ENCODE measurements around the gene KCNQ2. TPM values are rescaled to one million over a fixed set of nuclear protein-coding genes. Genes with fewer than 3 reads are reported as not detected.
"Not testable (repeated sequence)": the region's sequence is repeated elsewhere in the genome, so short reads cannot be mapped to it uniquely, and the experiment has no call there.

The KCNQ2 gene
- total and polyA plus RNA-seq, 10 of the 15 experiments (the other 5 are each of a cell fraction or from before 2014, with no cell fraction given), result 0.06 to 0.49 (median 0.26) TPM; not detected in 7

DNA sequence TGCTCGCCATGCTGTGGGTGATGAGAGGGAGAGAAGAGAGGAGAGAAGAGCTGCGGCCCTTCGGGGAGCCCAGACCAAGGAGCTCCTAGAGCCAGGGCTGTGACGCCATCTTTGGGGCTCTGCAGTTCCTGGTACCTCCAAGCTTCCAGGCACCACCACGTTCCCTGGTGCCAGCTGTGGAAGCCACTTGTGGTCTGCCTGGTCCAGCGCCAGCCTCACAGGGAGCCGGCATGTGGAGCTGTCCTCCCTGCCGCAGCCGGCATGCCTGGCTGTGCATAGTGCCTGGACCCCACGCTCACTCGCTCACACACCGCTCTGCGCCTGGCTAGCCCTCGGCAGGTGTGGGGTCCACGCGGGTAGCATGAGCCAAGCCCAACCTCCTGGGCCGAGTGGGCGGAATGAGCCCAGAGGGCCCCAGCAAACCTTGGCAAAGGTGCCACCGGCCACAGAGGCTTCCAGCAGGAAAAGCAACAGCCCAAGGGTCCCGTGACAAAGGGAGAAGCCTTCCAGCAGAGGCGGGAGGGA, 92.0 kb downstream of the KCNQ2 start:
- in situ Hi-C loops (cut with MboI), result no loop called here
- no peaks in the 10 kb centered on the region for H3K4me1 ChIP-seq (ENCODE audit: control insufficient read depth, insufficient read depth, low read length)
- TF ChIP-seq TCF3 (IDR thresholded peaks at IDR 0.05; ENCODE audit: borderline replicate concordance, insufficient read depth, low read depth, low read length) (no peak), POLR2AphosphoS5 (IDR thresholded peaks at IDR 0.05; ENCODE audit: low read length) (no peak)
- ATAC-seq, result no peak
- H3K79me2 ChIP-seq (ENCODE audit: control insufficient read depth, insufficient read depth, low read length), result no peaks in the 10 kb centered on the region
- ChIA-PET SMC1A (ENCODE audit: uncharacterized antibody, unreplicated experiment) (no interaction called here), RAD21 (ENCODE audit: unreplicated experiment) (no interaction called here), CTCF (interaction anchor here (0.8 to 1.1 kb wide), 2 partner anchors 39 to 158 kb away, joined by 3 read pairs; no protein-coding TSS in a partner anchor), POLR2A (no interaction called here)
- H4K20me1 ChIP-seq (ENCODE audit: control insufficient read depth, insufficient read depth), result no peaks in the 10 kb centered on the region
- 78% methylated on average over 17 of the region's 21 CpGs for WGBS (ENCODE audit: insufficient coverage, insufficient replicate concordance, low lambda C conversion rate, missing lambda C conversion rate)
- no peaks in the 10 kb centered on the region for H3K36me3 ChIP-seq (ENCODE audit: control insufficient read depth in 2 of 2, insufficient read depth in 2 of 2, low read length in 1 of 2)
- intact Hi-C loops (cut with micrococcal nuclease; ENCODE audit: unreplicated experiment), result no loop called here
- H3K9ac ChIP-seq (ENCODE audit: control insufficient read depth, insufficient read depth, low read length), result no peak overlapping the region
- no peak overlapping the region for H2AFZ ChIP-seq (ENCODE audit: control insufficient read depth, low read depth, low read length)
- no peak for DNase-seq (ENCODE audit: low read depth, low spot score)
- H3K9me3 ChIP-seq (replicated peaks; ENCODE audit: control insufficient read depth, insufficient read depth, low read length), result no peaks in the 10 kb centered on the region; the same call in 2 of the 3 replicates
- no peaks in the 10 kb centered on the region for H3K27me3 ChIP-seq (replicated peaks in 1 of 2; ENCODE audit: control insufficient read depth in 2 of 2, insufficient read depth in 2 of 2, low read length in 1 of 2)
- no peak overlapping the region for H3K4me2 ChIP-seq (ENCODE audit: control insufficient read depth, insufficient read depth)
- no peak for FAIRE-seq
- no peak overlapping the region for H3K4me3 ChIP-seq
- no TSS peak for BruUV-seq (replicated peaks)
- no peak overlapping the region for H3K27ac ChIP-seq (ENCODE audit: control insufficient read depth, insufficient read depth)

- DNase-seq (ENCODE audit: low read depth, low spot score); POLR2A ChIA-PET; H3K9me3 ChIP-seq (replicated peaks; ENCODE audit: control insufficient read depth, insufficient read depth, low read length); H4K20me1 ChIP-seq (ENCODE audit: control insufficient read depth, insufficient read depth); H3K4me1 ChIP-seq (ENCODE audit: control insufficient read depth, insufficient read depth, low read length); intact Hi-C loops (cut with micrococcal nuclease; ENCODE audit: unreplicated experiment); in situ Hi-C loops (cut with MboI); H2AFZ ChIP-seq (ENCODE audit: control insufficient read depth, low read depth, low read length); H3K36me3 ChIP-seq (ENCODE audit: control insufficient read depth in 2 of 2, insufficient read depth in 2 of 2, low read length in 1 of 2); RAD21 ChIA-PET (ENCODE audit: unreplicated experiment); H3K4me2 ChIP-seq (ENCODE audit: control insufficient read depth, insufficient read depth); BruUV-seq (replicated peaks); FAIRE-seq; SMC1A ChIA-PET (ENCODE audit: uncharacterized antibody, unreplicated experiment); H3K27me3 ChIP-seq (replicated peaks in 1 of 2; ENCODE audit: control insufficient read depth in 2 of 2, insufficient read depth in 2 of 2, low read length in 1 of 2); H3K27ac ChIP-seq (ENCODE audit: control insufficient read depth, insufficient read depth); H3K9ac ChIP-seq (ENCODE audit: control insufficient read depth, insufficient read depth, low read length); ATAC-seq; H3K4me3 ChIP-seq; H3K79me2 ChIP-seq (ENCODE audit: control insufficient read depth, insufficient read depth, low read length): not testable (repeated sequence)
- WGBS (ENCODE audit: insufficient coverage, insufficient replicate concordance, low lambda C conversion rate, missing lambda C conversion rate), result 51% methylated on average over 9 of the region's 9 CpGs
- CTCF ChIA-PET, result interaction anchor here (1.1 kb wide), 1 partner anchor 38 kb away, joined by 3 read pairs; no protein-coding TSS in a partner anchor
Observed at GRCh38 chr20:63379872-63380271, 92.6 kb downstream of the KCNQ2 start.
